Left lobe of liver (tissue), 2 donors: ENCODE data around the gene ENPP5. TPM values are rescaled to one million over a fixed set of nuclear protein-coding genes. Genes with fewer than 3 reads are reported as not detected.
"Not testable (repeated sequence)": the region's sequence is repeated elsewhere in the genome, so short reads cannot be mapped to it uniquely, and the experiment has no call there.

Experiments used
- ATAC-seq: fragments of 200-7000 bp; cut with Tn5 transposase; one replicate; pipeline ENCODE4 v1.9.1; 2020; ENCODE audit warnings: mild to moderate bottlenecking, moderate library complexity
- DNase-seq: peaks from one replicate; pipeline ENCODE4 v3.0.0-alpha.2; 2020; ENCODE audit warnings: low spot score
- total RNA-seq: library from RNA; stranded (reverse); gene quantifications from one replicate; pipeline ENCODE4 v1.2.1, GENCODE V29; 2021
- donor health status: DM: no; HTN: no; CAD: no; lungs with moderate emphysema.
- donor health status: DM: no; HTN: yes; CAD: no.

The ENPP5 gene
- total RNA-seq, 1 donor from 2014 or later: 0.33 TPM

DNA sequence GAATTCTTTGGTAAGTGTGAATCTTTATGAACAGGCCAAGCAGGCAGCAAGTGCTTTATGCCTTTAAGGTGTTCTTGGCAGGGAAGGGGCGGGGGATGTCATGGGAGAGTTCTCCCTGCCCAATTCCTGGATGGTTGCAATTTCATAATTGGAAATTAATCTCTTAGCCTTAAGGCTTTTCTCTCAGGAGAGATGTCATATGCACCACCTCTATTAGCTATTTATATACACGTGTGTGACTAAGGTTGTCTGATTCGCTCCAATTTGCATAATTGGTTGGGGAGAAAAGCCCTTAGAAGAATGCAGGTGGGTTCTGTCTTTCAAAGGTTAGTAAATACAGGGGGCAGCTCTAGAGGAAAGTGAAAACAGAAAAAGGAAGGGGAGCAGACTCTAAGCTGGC, 5.2 kb upstream of the ENPP5 start:
- ATAC-seq: no peak
- no peak for DNase-seq

DNA sequence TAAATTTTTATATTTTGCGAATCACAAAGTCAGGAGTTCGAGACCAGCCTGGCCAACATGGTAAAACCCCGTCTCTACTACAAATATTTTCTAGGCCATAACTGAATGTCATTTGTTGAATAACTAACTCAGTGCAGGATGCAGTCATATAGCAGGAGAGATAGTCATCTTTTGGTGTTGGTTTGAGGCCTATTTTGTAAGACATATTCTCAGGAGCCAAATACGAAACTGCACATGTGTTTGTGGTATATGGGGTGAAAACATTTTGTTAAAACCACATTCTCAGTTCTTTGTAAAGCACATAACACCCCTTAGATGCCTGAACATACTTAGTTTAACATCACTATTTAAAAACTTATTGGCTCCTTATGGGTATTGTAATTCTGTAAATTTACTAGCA, 4.7 kb upstream of the ENPP5 start:
- ATAC-seq (no peak), DNase-seq (no peak)

DNA sequence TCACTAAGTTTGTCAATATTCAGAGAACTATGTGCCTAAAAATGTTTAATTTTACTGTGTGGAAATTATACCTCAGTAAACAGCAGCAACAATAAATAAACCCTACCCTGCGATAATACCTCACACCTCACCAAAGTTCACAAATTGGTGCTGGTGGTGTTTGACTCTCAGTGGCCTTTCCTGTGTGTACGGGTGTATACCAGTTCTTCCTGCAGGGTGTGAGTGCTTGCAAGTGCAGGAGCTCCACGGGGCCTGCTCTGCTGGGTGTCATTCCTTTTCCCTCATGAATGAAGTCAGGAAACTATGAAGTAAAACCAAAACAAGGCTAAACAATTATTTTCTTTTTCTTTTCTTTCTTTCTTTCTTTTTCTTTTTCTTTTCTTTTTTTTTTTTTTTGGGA, 4.1 kb upstream of the ENPP5 start:
- no peak for DNase-seq
- ATAC-seq: no peak

DNA sequence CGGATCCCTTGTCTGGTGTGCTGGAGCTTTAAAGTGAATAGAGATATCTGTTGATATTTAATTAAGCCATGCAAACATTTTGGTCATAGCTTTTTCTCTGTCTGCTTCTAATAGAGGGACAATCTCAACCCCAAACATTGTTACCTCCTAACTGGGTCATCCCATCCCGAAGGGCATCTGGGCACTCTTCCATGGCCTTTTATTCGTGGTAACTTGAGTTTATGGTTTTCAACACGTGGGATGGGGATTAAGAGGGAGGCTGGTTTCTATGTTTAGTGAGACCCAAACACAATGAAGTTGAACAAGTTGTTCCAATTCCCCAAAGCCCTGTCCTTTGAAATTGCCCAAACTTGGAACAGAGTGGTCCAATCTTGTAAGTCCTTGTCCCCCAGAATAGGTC, 1.4 kb upstream of the ENPP5 start:
- DNase-seq (no peak), ATAC-seq (no peak)

DNA sequence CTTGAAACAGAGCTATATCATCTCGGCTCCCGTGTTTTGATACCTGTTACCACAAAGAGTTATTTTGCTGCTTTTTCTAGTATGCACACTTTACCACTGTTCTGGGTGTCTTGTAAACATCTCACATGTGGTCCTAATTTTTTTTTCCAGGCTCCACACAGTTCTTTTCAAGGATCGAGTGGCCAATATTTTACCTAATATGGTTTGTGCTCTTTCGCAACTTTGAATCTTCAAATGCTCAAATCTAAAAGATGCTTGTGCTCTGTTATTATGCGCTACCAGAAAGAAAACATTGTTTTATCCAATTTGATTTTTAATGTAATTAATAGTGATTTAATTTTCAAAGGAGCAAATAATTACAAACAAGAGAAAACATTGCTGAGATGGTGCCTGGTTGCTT, 10.7 kb downstream of the ENPP5 start:
- no peak for DNase-seq
- no peak for ATAC-seq

DNA sequence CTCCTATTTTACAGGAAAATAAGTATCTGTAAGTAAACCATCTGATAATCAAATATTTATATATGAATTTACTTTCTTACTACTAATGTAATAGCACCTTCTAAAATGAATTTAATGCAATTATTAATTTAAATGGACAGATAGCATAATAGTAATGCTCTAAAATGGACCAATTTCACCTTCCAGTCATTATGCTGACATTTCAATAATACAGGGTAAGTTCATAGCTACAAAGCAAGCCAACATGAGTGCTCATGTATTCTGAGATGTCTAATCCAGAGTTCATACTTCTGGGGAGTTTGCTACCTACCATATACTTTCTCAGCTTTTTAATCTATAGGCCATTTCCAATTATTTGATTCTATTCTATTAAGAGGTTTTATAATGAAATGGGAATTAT, 11.6 kb downstream of the ENPP5 start:
- ATAC-seq (no peak), DNase-seq (no peak)

DNA sequence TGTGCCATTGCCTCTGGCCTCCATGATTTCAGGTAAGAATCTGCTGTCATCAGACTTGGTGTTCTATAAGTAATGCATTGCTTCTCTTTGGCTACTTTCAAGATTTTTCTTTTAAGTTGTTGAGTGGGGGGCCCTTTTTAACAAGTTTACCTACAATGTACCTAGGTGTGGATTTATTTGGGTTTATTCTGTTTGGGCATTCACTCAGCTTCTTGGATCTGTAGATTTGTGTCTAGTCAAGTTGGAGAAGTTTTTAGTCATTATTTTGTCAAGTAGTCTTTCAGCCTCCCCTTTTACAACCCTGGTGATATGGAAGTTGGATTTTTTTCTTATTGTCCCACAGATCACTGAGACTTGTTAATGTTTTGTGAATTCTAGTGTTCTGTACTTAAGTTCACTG, 14.1 kb downstream of the ENPP5 start:
- ATAC-seq: no peak
- DNase-seq: no peak

DNA sequence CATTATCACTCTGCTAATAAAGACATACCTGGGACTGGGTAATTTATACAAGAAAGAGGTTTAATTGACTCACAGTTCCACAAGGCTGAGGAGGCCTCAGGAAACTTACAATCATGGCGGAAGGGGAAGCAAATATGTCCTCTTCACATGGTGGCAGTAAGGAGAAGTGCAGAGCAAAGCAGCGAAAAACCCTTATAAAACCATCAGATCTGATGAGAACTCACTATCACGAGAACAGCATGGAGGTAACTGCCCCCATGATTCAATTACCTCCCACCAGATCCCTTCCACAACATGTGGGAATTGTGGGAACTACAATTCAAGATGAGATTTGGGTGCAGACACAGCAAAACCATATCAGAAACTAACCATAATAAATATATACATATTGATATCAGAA, 21.7 kb downstream of the ENPP5 start:
- DNase-seq, ATAC-seq: not testable (repeated sequence)

DNA sequence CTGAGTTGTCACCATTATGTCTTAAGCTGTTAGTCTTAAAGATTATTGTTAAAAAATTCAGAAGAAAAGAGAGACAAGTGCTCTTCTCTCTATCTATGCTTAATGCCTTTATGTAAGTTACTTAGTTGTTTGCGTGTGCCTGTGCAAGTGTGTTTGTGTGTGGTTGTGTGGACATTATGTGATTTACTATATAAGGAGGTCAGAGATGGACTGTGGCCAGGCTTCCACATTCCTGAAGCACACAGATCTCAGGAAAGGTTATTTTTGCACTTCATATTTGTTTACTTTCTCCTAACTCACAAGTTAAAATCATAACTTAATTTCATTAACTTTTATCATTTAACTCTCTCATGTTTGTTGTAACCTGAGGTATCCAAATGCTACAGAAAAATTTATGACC, 26.5 kb downstream of the ENPP5 start:
- DNase-seq (no peak), ATAC-seq (no peak)

DNA sequence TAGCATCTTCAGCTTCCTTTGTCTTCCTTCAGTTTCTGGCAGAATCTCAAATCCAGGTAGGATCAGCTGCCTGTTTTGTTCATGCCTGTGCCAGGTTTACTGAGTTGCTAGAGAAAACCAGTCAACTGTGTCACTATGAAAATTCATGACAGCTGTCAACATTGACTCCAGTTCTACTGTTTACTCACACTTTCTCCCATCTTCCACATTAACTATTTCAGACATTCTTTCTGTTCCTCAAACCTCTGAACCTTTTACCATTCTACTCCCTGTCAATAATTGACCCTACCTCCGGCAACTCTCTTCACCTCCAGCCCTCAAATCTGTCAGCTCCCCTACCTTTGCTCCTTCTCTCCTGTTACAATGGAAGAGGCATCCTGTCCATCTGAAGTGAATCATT, 32.5 kb downstream of the ENPP5 start:
- no peak for DNase-seq
- no peak for ATAC-seq

DNA sequence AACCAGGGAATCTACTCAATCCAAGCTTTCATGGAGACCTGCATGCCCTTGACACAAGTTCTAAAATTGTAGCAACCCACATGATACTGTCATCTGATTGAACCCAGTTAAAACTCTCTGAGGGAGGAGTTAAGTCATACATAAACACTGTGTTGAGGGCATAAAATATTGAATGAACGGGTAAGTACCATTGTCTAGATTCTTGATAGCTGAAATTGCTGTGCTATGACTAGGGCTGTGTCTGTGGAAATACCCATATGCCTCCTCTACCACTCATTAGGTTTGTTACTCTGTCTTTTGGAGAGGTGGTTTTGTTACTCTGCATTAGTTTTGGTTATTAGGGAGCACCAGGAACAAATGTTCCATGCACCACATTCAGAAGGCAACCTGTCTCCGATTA, 33.4 kb downstream of the ENPP5 start:
- no peak for ATAC-seq

DNA sequence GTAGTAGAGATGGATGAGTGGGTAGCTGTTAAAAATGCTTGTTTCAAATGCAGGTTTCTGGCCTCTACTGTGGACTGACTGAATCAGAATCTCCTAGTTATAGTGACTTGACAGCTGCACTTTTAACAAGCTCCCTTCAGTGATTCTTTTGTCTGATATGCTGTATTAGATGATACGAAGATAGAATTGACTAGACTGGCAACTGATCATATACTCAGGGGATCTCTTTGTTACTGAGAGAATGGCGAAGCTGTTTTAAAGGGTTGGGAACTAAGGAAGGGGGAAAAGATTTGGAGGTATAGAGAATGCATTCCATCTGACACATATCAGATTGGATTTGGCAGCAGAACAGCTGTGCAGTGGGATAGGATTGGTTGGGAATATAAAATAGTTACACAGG, 33.9 kb downstream of the ENPP5 start:
- ATAC-seq (no peak), DNase-seq (no peak)

More for the DNA sequence above, 33.4 kb downstream of the ENPP5 start:
- no peak for DNase-seq

DNA sequence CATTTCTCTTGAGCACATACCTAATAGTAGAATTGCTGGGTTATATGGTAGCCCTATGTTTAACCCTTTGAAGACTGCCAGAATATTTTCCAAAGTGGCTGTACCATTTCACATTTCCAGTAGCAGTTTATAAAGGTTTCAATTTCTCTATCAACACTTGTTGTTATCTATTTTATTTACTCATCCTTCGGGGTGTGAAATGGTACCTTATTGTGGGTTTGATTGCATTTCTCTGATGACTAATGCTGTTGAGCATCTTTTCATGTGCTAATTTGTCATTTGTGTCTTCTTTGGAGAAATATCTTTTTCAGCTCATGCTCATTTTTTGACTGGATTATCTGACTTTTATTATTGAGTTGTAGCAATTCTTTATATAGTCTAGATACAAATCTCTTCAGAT, 35.6 kb downstream of the ENPP5 start:
- DNase-seq (no peak), ATAC-seq (no peak)

DNA sequence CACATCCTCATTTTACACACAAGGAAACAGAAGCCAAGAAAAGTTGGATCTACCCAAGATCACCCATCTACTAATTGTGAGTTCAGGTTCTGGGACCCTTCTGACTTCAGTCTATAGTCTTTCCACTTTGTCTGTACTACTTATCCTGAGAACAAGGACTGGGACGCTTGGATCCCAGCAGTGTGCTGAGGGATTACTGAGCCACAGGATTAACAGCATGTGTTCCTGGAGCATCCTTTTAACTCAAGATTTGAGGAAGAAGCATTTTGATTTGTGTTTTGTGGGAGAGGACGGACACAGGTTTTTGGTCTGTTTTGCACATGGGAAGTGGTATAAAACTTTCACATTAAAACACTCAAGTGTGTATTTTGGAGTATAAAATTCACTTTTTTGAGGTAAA, 36.6 kb downstream of the ENPP5 start:
- DNase-seq (no peak), ATAC-seq (no peak)

DNA sequence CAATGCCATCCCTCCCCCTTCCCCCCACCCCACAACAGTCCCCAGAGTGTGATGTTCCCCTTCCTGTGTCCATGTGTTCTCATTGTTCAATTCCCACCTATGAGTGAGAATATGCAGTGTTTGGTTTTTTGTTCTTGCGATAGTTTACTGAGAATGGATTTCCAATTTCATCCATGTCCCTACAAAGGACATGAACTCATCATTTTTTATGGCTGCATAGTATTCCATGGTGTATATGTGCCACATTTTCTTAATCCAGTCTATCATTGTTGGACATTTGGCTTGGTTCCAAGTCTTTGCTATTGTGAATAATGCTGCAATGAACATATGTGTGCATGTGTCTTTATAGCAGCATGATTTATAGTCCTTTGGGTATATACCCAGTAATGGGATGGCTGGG, 39.5 kb downstream of the ENPP5 start:
- ATAC-seq, DNase-seq: not testable (repeated sequence)

DNA sequence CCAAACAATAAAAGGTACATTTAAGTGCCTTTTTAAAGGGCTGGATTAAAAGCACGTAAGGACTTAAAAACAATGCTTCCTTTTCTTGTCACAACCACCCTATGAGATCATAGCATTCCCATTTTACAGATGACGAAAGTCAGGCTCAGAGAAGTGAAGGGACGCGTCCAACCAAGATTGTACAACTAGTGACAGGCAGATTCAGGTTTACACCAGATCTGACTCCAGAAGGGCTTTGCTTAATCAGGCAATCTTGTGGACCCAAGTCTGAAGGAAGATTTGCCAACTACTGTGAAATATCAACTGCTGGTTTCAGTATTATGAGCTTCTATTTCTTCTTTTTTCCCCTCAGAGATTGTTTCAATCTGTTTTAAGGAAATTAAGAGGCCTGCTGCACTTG, 40.1 kb downstream of the ENPP5 start:
- ATAC-seq (no peak), DNase-seq (no peak)

DNA sequence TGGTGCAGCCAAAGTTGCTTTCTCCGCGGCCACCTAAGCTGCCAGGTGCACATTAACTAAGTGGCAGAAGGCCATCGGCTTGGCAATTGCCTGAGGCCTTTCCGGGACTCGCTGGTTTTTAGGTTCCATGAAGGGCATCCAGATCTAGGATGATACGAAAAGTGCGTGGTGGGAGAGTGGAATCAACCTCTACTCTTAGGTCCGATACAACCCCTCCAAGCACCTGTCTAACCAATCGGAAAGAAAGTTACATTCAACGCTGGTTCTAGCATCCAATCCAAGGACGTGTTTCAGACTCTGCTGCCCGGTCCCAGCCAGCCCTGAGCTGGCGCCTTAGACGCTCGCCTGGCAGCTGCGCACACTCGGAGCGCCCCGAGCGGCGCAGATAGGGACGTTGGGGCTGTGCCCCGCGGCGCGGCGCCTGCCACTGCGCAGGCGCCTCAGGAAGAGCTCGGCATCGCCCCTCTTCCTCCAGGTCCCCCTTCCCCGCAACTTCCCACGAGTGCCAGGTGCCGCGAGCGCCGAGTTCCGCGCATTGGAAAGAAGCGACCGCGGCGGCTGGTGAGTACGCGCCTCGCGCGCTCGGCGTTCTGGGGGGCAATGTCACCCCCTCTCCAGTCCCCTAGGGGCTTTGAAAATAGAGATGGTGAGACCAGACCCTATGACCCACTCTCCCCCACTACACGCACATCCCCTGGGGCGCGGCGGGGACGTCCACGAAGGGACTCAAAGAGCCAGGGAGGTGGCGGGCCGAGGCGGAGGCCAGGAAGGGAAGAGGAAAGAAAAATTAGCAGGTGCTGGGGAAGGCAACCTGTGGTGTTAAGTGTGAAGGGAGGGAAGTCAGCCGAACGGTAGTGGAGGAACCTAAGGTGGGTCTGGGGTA, 40.9 kb downstream of the ENPP5 start, which contains the start of gene ENPP4:
Gene ENPP4, plus strand, starts transcription at position 361 of the 883 bp plus-strand sequence. CDS start 9,595 bp downstream, outside the sequence.
- DNase-seq: peak; percentile 90
- peak; percentile 97 for ATAC-seq

DNA sequence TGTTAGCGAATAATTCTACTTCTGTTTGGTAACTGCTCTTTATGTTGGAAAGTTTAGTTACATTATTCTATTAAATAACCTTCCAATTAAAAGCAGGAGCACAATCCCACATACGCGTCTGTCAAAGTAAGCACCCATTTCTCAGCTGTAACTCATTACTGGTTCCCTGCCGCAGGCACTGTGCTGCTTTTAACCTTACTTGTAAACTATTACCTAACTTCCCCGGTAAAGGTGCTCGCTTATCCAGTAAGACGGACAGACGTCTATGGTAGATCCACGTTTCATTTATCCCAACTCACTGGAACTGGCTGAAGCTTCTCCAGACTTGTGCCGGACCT, 41.5 kb downstream of the ENPP5 start:
- DNase-seq: no peak
- no peak for ATAC-seq

DNA sequence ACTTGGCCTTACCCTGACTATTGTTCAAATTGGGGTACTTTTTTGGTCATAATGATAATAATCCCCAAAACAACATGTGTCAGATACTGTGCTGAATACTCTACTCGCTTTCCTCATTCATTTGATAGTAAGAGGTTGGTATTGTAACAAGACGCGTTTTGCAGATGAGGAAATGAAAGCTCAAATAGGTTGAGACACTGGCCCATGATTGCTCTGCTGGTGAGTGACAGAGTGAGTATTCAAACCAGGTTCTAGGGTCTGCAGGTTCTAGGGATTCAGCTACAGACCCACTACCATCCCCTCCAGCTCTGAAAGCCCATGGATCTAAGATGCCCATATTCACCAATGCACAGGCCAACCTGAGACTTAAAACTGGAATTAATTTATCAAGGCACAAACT, 42.3 kb downstream of the ENPP5 start:
- no peak for DNase-seq
- no peak for ATAC-seq

DNA sequence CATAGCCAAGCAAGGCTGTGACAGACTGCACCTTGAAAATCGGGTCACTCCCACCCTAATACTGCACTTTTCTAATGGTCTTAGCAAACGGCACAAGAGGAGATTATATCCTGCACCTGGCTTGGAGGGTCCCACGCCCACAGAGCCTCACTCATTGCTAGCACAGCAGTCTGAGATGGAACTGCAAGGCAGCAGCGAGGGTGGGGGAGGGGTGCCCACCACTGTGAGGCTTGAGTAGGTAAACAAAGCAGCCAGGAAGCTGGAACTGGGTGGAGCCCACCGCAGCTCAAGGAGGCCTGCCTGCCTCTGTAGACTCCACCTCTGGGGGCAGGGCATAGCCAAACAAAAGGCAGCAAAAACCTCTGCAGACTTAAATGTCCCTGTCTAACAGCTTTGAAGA, 51.1 kb downstream of the ENPP5 start:
- not testable (repeated sequence) for ATAC-seq, DNase-seq

DNA sequence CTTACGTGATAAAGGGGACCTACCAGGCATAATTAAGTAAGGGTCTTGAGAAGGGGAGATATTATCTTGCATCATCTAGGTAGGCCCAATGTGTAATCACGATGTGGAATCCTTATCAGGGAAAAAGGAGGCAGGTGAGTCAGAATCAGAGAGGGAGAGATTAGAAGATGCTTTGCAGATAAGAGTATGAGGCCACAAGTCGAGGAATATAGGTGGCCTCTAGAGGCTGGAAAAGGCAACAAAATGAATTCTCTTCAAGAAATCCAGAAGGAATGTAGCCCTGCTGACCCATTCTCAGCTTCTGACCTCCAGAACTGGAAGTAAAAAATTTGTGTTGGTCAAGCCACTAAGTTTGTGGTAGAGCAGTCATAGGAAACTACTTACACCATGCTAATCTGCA, 51.9 kb downstream of the ENPP5 start:
- no peak for ATAC-seq
- DNase-seq: no peak

DNA sequence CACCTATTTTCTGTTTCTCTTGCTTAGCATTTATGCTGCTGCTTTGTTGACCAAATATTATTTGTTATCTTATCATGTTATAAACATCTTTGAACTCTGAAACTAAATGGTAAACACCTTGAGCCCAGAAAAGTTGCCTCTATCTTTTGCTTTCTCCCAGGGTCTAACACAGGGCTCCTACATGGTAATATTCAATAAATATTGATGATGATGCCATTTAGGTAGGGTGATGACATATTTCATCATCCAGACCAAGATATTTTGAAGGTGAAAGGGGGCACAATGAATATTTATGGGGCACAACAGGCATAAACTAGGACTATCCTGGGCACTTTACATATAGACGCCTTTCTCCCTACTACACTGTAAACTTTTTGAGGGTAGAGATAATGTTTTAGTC, 52.6 kb downstream of the ENPP5 start:
- ATAC-seq (no peak), DNase-seq (no peak)

DNA sequence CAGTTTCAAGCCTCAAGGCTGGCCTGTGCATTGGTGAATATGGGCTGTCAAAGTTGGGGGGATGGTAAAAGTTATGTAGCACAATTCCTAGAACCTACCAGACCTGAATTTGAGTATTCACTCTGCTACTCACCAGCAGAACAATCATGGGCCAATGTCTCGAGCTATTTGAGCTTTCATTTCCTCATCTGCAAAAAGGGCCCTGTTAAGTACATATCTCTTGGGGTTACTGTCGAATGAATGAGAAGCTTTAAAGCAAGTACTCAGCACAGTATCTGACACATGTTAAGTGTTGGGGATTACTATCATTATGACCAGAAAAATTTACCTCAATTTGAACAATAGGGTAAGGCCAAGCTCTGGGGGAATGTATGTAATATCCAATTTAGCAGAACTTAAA, 54.5 kb downstream of the ENPP5 start:
- DNase-seq: no peak
- no peak for ATAC-seq
